Measurements from ENCODE around the gene PIWIL1. TPM values are rescaled to one million over a fixed set of nuclear protein-coding genes. Genes with fewer than 3 reads are reported as not detected.

The PIWIL1 gene
- total and polyA plus RNA-seq, 2 of the 4 experiments (the other 2 are of a cell fraction): not detected

GRCh38 chr12:130398100-130398848, 60.6 kb downstream of the PIWIL1 start:
- Histone ChIP-seq H2BK20ac (ENCODE audit: low read depth, low read length) (no peak overlapping the region), H3K9me1 (ENCODE audit: insufficient read depth, low read length) (no peaks in the 10 kb centered on the region), H3K23ac (ENCODE audit: low read depth, low read length) (no peak overlapping the region), H3K27me3 (ENCODE audit: control insufficient read depth, insufficient read depth, low read length) (no peaks in the 10 kb centered on the region), H3K4ac (ENCODE audit: low read depth, low read length) (no peak overlapping the region), H2AK9ac (replicated peaks; ENCODE audit: low read depth, low read length, poor library complexity) (no peak overlapping the region), H3K27ac (ENCODE audit: insufficient read depth, low read length) (no peak overlapping the region), H4K8ac (ENCODE audit: low read depth in 2 of 2, low read length in 2 of 2) (no peak overlapping the region), H2AK5ac (ENCODE audit: low read depth, low read length) (no peak overlapping the region), H3K36me3 (ENCODE audit: control insufficient read depth, insufficient read depth, low read length) (no peaks in the 10 kb centered on the region), H2BK15ac (ENCODE audit: low read depth, low read length) (no peak overlapping the region), H3K4me3 (ENCODE audit: insufficient read depth, low read depth, low read length) (no peak overlapping the region), H3K14ac (replicated peaks; ENCODE audit: low read depth, low read length) (no peak overlapping the region), H3K9me3 (ENCODE audit: control insufficient read depth, insufficient read depth, low read length) (peaks cover 24% of the 10 kb centered on the region), H3K18ac (ENCODE audit: low read depth, low read length) (no peak overlapping the region), H2AFZ (replicated peaks; ENCODE audit: low read length, poor library complexity) (no peak overlapping the region), H3K56ac (ENCODE audit: extremely low read depth, insufficient read depth, low read length) (no peak overlapping the region), H3K9ac (ENCODE audit: low read depth, low read length) (no peak overlapping the region), H2BK5ac (ENCODE audit: low read depth, low read length, poor library complexity, severe bottlenecking) (no peak overlapping the region), H4K20me1 (ENCODE audit: insufficient read depth, low read length) (no peaks in the 10 kb centered on the region), H3K79me1 (ENCODE audit: low read depth in 1 of 2, low read length in 2 of 2) (no peaks in the 10 kb centered on the region), H3K4me1 (ENCODE audit: control insufficient read depth, insufficient read depth, low read length) (no peaks in the 10 kb centered on the region), H2BK120ac (ENCODE audit: low read depth, low read length) (no peak overlapping the region), H4K91ac (ENCODE audit: insufficient read depth, low read depth, low read length) (no peak overlapping the region), H4K5ac (ENCODE audit: low read depth, low read length) (no peak overlapping the region), H3K4me2 (ENCODE audit: low read depth, low read length) (no peak overlapping the region)
- ChIA-PET CTCF (no interaction called here), POLR2A (ENCODE audit: unreplicated experiment) (no interaction called here)
- DNase-seq: no peak
- no peak for ATAC-seq (ENCODE audit: low read depth)
- in situ Hi-C loops (cut with MboI; ENCODE audit: low sequenced_read_pairs): no loop called here
- intact Hi-C loops (cut with micrococcal nuclease): no loop called here
- dilution Hi-C loops (cut with HindIII; ENCODE audit: low sequenced_read_pairs, unreplicated experiment): no loop called here
- WGBS, 2 experiments (ENCODE audit: extremely low coverage in 2 of 2, insufficient read length in 1 of 2): no CpG with 5 or more reads among the region's 12 CpGs
- BruUV-seq (replicated peaks): no TSS peak
- TF ChIP-seq MAZ (IDR thresholded peaks at IDR 0.05; ENCODE audit: borderline replicate concordance, low read depth, low read length) (no peak), RFX5 (IDR thresholded peaks at IDR 0.05; ENCODE audit: low read depth, low read length) (no peak), NFE2L2 (IDR thresholded peaks at IDR 0.05; ENCODE audit: low read depth, low read length) (no peak), CHD1 (IDR thresholded peaks at IDR 0.05; ENCODE audit: low read depth, low read length) (no peak), MAFK (IDR thresholded peaks at IDR 0.05; ENCODE audit: low read depth, low read length) (no peak), BHLHE40 (IDR thresholded peaks at IDR 0.05; ENCODE audit: low read depth, low read length) (no peak), POLR2A (IDR thresholded peaks at IDR 0.05; ENCODE audit: low read depth, low read length) (no peak), CEBPB (IDR thresholded peaks at IDR 0.05; ENCODE audit: low read depth, low read length) (no peak), MXI1 (IDR thresholded peaks at IDR 0.05; ENCODE audit: borderline replicate concordance, low read depth, low read length) (no peak), SMC3 (IDR thresholded peaks at IDR 0.05; ENCODE audit: low read depth, low read length) (no peak), FOS (IDR thresholded peaks at IDR 0.05; ENCODE audit: low read depth, low read length) (no peak)

Measured in IMR-90 (cell line).